Lung (tissue), 12 donors: ENCODE measurements around the gene LSR. TPM values are rescaled to one million over a fixed set of nuclear protein-coding genes. Genes with fewer than 3 reads are reported as not detected.

Experiments used
- ATAC-seq: fragments of 200-7000 bp; cut with Tn5 transposase; one replicate; pipeline ENCODE4 v1.9.1; 2020; ENCODE audit warnings: moderate number of reproducible peaks; ENCODE audit not compliant: insufficient read depth, low FRiP score
- DNase-seq, 3 donors: peaks; one replicate each; pipeline ENCODE4 v3.0.0-alpha.2; 2013 to 2017
- H3K27ac ChIP-seq, 2 donors: one replicate each; pipeline ENCODE4 v1.5.1; 2013; ENCODE audit warnings: mild to moderate bottlenecking in 2 of 2, moderate library complexity in 2 of 2, control low read depth in 1 of 2, inconsistent platforms in 1 of 2, low read depth in 1 of 2, low read length in 1 of 2
- H3K27me3 ChIP-seq, 3 donors: one replicate each; pipeline ENCODE4 v1.5.1; 2013; ENCODE audit warnings: low read length in 2 of 3; ENCODE audit not compliant: control insufficient read depth in 3 of 3, insufficient read depth in 3 of 3
- H3K36me3 ChIP-seq, 4 donors: one replicate each; pipeline ENCODE4 v1.5.1; 2013; ENCODE audit warnings: low read length in 4 of 4, mild to moderate bottlenecking in 1 of 4, moderate library complexity in 1 of 4; ENCODE audit not compliant: control insufficient read depth in 4 of 4, insufficient read depth in 4 of 4
- H3K4me1 ChIP-seq, 5 donors: one replicate each; pipeline ENCODE4 v1.5.1; 2013; ENCODE audit warnings: low read length in 5 of 5, mild to moderate bottlenecking in 2 of 5, moderate library complexity in 1 of 5; ENCODE audit not compliant: control insufficient read depth in 5 of 5, insufficient read depth in 5 of 5
- H3K4me3 ChIP-seq: one replicate; pipeline ENCODE4 v1.5.1; 2013; ENCODE audit warnings: mild to moderate bottlenecking, control low read depth, moderate library complexity
- H3K9ac ChIP-seq, 2 donors: one replicate each; pipeline ENCODE4 v1.5.1; 2013; ENCODE audit warnings: low read length in 2 of 2, control low read depth in 1 of 2; ENCODE audit not compliant: insufficient read depth in 1 of 2
- H3K9me3 ChIP-seq, 4 donors: one replicate each; pipeline ENCODE4 v1.5.1; 2013; ENCODE audit warnings: low read length in 3 of 4, mild to moderate bottlenecking in 1 of 4, moderate library complexity in 1 of 4; ENCODE audit not compliant: control insufficient read depth in 4 of 4, insufficient read depth in 3 of 4
- WGBS, 2 donors: extraction: QIAGEN DNeasy Blood & Tissue Kit; methylation state at CpG; one replicate each; pipeline ENCODE4 v1.1.7; 2013; 5-methylcytosine and 5-hydroxymethylcytosine counted together
- polyA plus RNA-seq, 2 donors: library from polyadenylated mRNA; stranded (reverse); fragments of 200-250 nt; gene quantifications; one replicate each; pipeline ENCODE4 v1.2.1, GENCODE V29; 2013
- total RNA-seq, 2 donors: library from RNA; depleted of rRNA in 1 of 2; stranded (reverse); fragments of >200 nt in 1 of 2; gene quantifications; one replicate each; pipeline ENCODE4 v1.2.1, GENCODE V29; 2014 to 2021
- TF ChIP-seq, protein P1 (sequence below): IDR thresholded peaks from 2 replicates; pipeline ENCODE4 v1.5.1; 2012; ENCODE audit warnings: mild to moderate bottlenecking; ENCODE audit errors: control extremely low read depth, extremely low read depth
- donor health status: control.
- donor health status: control.
- donor health status: Bipolar disorder and iron deficiency.
- donor health status: healthy.
- donor health status: DM: yes; HTN: yes; CAD: no.

The LSR gene
- total and polyA plus RNA-seq, 4 donors = 30.8 to 82.0 (median 68.7) TPM

DNA sequence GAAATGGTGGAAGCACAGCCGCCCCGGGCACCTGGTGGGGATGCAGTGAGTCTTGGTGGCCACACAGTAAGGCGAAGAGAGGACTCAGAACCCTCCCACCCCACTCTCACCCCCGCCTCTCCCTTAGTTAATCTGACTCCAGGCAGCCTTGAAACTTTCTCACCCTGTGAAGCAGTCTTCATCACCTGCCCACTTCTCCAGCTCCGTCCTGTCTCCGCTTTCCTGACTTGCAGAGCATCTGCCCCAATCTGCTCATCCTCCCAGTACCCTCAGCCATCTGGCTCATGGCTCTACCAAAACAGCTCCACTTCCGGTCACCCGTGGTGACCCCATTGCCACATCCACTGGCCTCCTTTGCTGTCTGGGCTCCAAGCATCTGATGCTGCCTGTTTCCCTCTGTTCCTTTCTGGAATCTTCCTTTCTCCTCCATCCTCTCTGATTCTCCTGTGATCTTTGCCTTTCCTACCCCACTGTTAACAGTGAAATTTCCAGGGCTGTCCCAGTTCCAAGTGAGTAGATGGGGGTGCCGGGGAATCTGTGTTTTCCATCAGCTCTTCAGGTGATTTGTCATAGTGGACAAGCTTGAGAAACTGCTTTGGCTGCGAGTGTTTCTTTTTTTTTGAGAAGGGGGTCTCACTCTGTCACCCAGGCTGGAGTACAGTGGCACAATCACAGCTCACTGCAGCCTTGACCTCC, 24.3 kb downstream of the LSR start:
- Histone ChIP-seq H3K4me1 (peaks cover 0 to 5% (median 2%) of the 10 kb centered on the region in 5 donors), H3K9me3 (no peaks in the 10 kb centered on the region), H3K9ac (no peak overlapping the region), H3K27ac (no peak overlapping the region), H3K36me3 (peaks cover 5 to 50% (median 36%) of the 10 kb centered on the region in 4 donors), H3K27me3 (no peaks in the 10 kb centered on the region), H3K4me3 (no peak overlapping the region)
- TF ChIP-seq, protein P1, sequence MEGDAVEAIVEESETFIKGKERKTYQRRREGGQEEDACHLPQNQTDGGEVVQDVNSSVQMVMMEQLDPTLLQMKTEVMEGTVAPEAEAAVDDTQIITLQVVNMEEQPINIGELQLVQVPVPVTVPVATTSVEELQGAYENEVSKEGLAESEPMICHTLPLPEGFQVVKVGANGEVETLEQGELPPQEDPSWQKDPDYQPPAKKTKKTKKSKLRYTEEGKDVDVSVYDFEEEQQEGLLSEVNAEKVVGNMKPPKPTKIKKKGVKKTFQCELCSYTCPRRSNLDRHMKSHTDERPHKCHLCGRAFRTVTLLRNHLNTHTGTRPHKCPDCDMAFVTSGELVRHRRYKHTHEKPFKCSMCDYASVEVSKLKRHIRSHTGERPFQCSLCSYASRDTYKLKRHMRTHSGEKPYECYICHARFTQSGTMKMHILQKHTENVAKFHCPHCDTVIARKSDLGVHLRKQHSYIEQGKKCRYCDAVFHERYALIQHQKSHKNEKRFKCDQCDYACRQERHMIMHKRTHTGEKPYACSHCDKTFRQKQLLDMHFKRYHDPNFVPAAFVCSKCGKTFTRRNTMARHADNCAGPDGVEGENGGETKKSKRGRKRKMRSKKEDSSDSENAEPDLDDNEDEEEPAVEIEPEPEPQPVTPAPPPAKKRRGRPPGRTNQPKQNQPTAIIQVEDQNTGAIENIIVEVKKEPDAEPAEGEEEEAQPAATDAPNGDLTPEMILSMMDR = no peak
- no peak for ATAC-seq
- DNase-seq = no peak
- WGBS, 2 donors = 79 to 83% methylated on average over 9 to 10 of the region's 10 CpGs

DNA sequence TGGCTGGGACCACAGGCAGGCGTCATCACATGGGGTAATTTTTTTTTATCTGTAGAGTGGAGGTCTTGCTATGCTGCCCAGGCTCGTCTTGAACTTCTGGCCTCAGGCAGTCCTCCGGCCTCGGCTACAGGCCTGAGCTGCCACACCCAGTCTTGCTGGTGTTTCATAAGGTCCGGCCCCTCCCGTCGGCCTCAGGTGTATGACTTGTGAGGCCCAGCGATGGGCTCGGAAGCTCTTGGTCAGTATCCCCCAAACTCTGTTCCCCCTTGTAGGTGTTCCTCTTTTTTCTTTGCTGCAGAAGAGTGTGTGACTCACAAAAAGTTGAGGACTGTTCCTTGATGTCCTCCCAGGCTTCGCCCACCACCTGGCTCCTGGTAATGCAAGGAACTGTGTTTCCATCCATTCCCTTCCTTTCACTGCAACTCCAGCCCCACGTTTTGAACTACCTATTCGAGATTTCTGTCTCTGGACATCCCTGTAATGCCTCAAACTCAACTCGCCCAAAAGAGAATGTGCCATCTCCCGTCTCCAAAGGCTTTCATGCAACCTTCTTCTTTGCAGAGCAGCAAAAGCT, 25.0 kb downstream of the LSR start:
- DNase-seq = no peak
- TF ChIP-seq, protein P1 = no peak
- WGBS, 2 donors = 75 to 77% methylated on average over 14 of the region's 14 CpGs
- Histone ChIP-seq H3K4me1 (peaks cover 0 to 6% (median 2%) of the 10 kb centered on the region in 5 donors), H3K27me3 (no peaks in the 10 kb centered on the region), H3K9me3 (no peaks in the 10 kb centered on the region), H3K27ac (no peak overlapping the region), H3K36me3 (peaks cover 5 to 54% (median 37%) of the 10 kb centered on the region in 4 donors), H3K4me3 (no peak overlapping the region), H3K9ac (no peak overlapping the region)
- ATAC-seq = no peak

DNA sequence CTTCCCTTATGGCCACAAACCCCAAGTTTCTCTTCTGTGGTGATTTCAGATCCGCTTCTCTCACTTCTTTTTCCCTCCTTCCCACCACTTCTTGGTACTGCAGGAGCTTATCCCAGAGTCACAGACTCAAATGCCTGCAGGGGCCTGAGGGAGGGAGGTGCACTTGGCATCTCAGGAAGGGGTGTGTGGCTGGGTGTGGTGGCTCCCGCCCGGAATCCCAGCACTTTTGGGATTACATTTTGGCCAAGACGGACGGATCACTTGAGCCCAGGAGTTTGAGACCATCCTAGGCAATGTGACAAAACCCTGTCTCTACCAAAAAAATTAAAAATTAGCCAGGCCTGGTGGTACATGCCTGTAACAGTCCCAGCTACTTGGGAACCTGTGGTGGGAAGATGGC, 25.5 kb downstream of the LSR start:
- TF ChIP-seq, protein P1 = no peak
- Histone ChIP-seq H3K27ac (no peak overlapping the region), H3K4me3 (no peak overlapping the region), H3K9ac (no peak overlapping the region), H3K36me3 (peaks cover 5 to 59% (median 39%) of the 10 kb centered on the region in 4 donors), H3K4me1 (peaks cover 0 to 11% (median 2%) of the 10 kb centered on the region in 5 donors), H3K27me3 (no peaks in the 10 kb centered on the region), H3K9me3 (no peaks in the 10 kb centered on the region)
- DNase-seq (no peak), ATAC-seq (no peak)
- 81 to 86% methylated on average over 5 of the region's 5 CpGs for WGBS, 2 donors
